SIG-M5 (cell line): ENCODE data around the gene CCDC33.

Source experiments
- DNase-seq: peaks from one replicate; lab custom pipeline; 2025; lab: John Stamatoyannopoulos, UW

CCDC33 gene

GRCh38 chr15:74314795-74315438, 78.8 kb downstream of the CCDC33 start:
- no peak for DNase-seq

GRCh38 chr15:74315626-74316025, 79.5 kb downstream of the CCDC33 start:
- no peak for DNase-seq

- no peak for DNase-seq
Observed at GRCh38 chr15:74316141-74316540, 80.0 kb downstream of the CCDC33 start.

GRCh38 chr15:74317820-74318375, 81.8 kb downstream of the CCDC33 start:
- no peak for DNase-seq

- no peak for DNase-seq
Observed at GRCh38 chr15:74318376-74319137, 82.4 kb downstream of the CCDC33 start.

GRCh38 chr15:74319138-74319460, 83.0 kb downstream of the CCDC33 start:
- no peak for DNase-seq

GRCh38 chr15:74319596-74320351, 83.6 kb downstream of the CCDC33 start:
- no peak for DNase-seq

- no peak for DNase-seq
Observed at GRCh38 chr15:74320352-74321247, 84.5 kb downstream of the CCDC33 start.

- no peak for DNase-seq
Observed at GRCh38 chr15:74322558-74323180, 86.5 kb downstream of the CCDC33 start.

GRCh38 chr15:74324714-74325113, 88.6 kb downstream of the CCDC33 start:
- no peak for DNase-seq

- DNase-seq: no peak
Observed at GRCh38 chr15:74326746-74327145, 90.6 kb downstream of the CCDC33 start.

- DNase-seq: no peak
Observed at GRCh38 chr15:74327756-74328155, 91.6 kb downstream of the CCDC33 start.

- DNase-seq: no peak
Observed at GRCh38 chr15:74328331-74329056, 92.4 kb downstream of the CCDC33 start.

GRCh38 chr15:74330861-74331408, 94.8 kb downstream of the CCDC33 start:
- no peak for DNase-seq

- DNase-seq: no peak
Observed at GRCh38 chr15:74332011-74332410, 95.9 kb downstream of the CCDC33 start.

- DNase-seq: no peak
Observed at GRCh38 chr15:74332611-74333010, 96.5 kb downstream of the CCDC33 start.

- no peak for DNase-seq
Observed at GRCh38 chr15:74333093-74333492, 97.0 kb downstream of the CCDC33 start.

- no peak for DNase-seq
Observed at GRCh38 chr15:74333662-74334061, 97.5 kb downstream of the CCDC33 start.

GRCh38 chr15:74334127-74334526, 98.0 kb downstream of the CCDC33 start:
- DNase-seq: no peak

GRCh38 chr15:74335396-74335795, 99.3 kb downstream of the CCDC33 start:
- DNase-seq: no peak
